ENCODE data around the gene TBCB. TPM values are rescaled to one million over a fixed set of nuclear protein-coding genes. Genes with fewer than 3 reads are reported as not detected.
A peak's percentile ranks its signal among the peaks of the same experiment; 100 is the strongest.

TBCB gene
- total RNA-seq, 5 donors from 2014 or later (not counting 1 experiment from before 2014, with no cell fraction given) = 111 to 179 (median 150) TPM

GRCh38 chr19:36139473-36140303, 24.4 kb downstream of the TBCB start, which contains the start of gene CAPNS1:
CAPNS1 (plus strand) TSS chr19:36140066; CDS start chr19:36141012, 946 bp downstream.
- H3K27ac ChIP-seq (ENCODE audit: low read length) = peak within 1 kb of the TSS; percentile 57
- peaks cover 3 to 21% of the 10 kb centered on the region in 2 donors for H3K36me3 ChIP-seq (ENCODE audit: control insufficient read depth in 2 of 2, extremely low read depth in 1 of 2, insufficient read depth in 1 of 2, low read length in 1 of 2)
- Mint-ChIP-seq H3K4me1 (peaks cover 13 to 24% (median 19%) of the 10 kb centered on the region in 3 donors), H3K27ac (peak within 1 kb of the TSS; percentile 93 to 96), H3K9me3 (no peaks in the 10 kb centered on the region), H3K36me3 (peaks cover 18% of the 10 kb centered on the region), H3K4me3 (peak within 1 kb of the TSS; percentile 94 to 96 (median 95)), H3K27me3 (no peaks in the 10 kb centered on the region)
- DNase-seq = peak; percentile 68 to 93 (median 83)
- POLR2A ChIA-PET = no interaction called here
- no peaks in the 10 kb centered on the region for H3K9me3 ChIP-seq
- ATAC-seq (replicated peaks in 1 of 4) = peak; percentile 72 to 77 (median 74)
- 0% methylated on average over 71 of the region's 75 CpGs for WGBS (ENCODE audit: insufficient coverage)
- peaks cover 0 to 3% of the 10 kb centered on the region in 2 experiments for H3K27me3 ChIP-seq (replicated peaks in 1 of 2; ENCODE audit: control insufficient read depth in 2 of 2, extremely low read depth in 1 of 2, insufficient read depth in 2 of 2, low read length in 1 of 2)
- CTCF ChIA-PET = interaction anchor here in 1 of 2 donors (1.5 kb wide), 1 partner anchor 11 kb away, joined by 10 read pairs; no protein-coding TSS in a partner anchor
- peak within 1 kb of the TSS; percentile 55 to 68 for H3K4me3 ChIP-seq (ENCODE audit: control insufficient read depth in 1 of 2, extremely low read depth in 1 of 2, low read length in 1 of 2)
- H3K4me1 ChIP-seq (ENCODE audit: control insufficient read depth in 1 of 2, extremely low read depth in 1 of 2, insufficient read depth in 2 of 2, low read length in 2 of 2) = peaks cover 0 to 22% of the 10 kb centered on the region in 2 experiments

- Histone ChIP-seq H3K36me3 (ENCODE audit: control insufficient read depth in 2 of 2, extremely low read depth in 1 of 2, insufficient read depth in 1 of 2, low read length in 1 of 2) (peaks cover 3 to 28% of the 10 kb centered on the region in 2 donors), H3K4me3 (ENCODE audit: control insufficient read depth in 1 of 2, extremely low read depth in 1 of 2, low read length in 1 of 2) (peak overlapping the region; percentile 55 to 68), H3K27ac (ENCODE audit: low read length) (peak overlapping the region; percentile 57), H3K27me3 (replicated peaks in 1 of 2; ENCODE audit: control insufficient read depth in 2 of 2, extremely low read depth in 1 of 2, insufficient read depth in 2 of 2, low read length in 1 of 2) (no peaks in the 10 kb centered on the region), H3K4me1 (ENCODE audit: control insufficient read depth in 1 of 2, extremely low read depth in 1 of 2, insufficient read depth in 2 of 2, low read length in 2 of 2) (peaks cover 0 to 22% of the 10 kb centered on the region in 2 experiments), H3K9me3 (no peaks in the 10 kb centered on the region)
- H3K4me3 Mint-ChIP-seq = peak overlapping the region; percentile 94 to 96 (median 95)
- POLR2A ChIA-PET = no interaction called here
- CTCF ChIA-PET = interaction anchor here (0.6 to 1.5 kb wide), 2 partner anchors 12 to 239 kb away, joined by 3 to 10 read pairs; no protein-coding TSS in a partner anchor
- H3K27me3 Mint-ChIP-seq = no peaks in the 10 kb centered on the region
- peak overlapping the region; percentile 93 to 96 for H3K27ac Mint-ChIP-seq
- H3K36me3 Mint-ChIP-seq = peaks cover 21% of the 10 kb centered on the region
- H3K9me3 Mint-ChIP-seq = no peaks in the 10 kb centered on the region
- ATAC-seq (replicated peaks in 1 of 4) = peak; percentile 20 to 35 (median 24)
- peaks cover 13 to 24% (median 19%) of the 10 kb centered on the region in 3 donors for H3K4me1 Mint-ChIP-seq
- peak in 19 of 35 experiments; percentile 6 to 52 (median 27) for DNase-seq
- WGBS (ENCODE audit: insufficient coverage) = 0% methylated on average over 18 of the region's 31 CpGs
These were observed 25.2 kb downstream of the TBCB start for GRCh38 chr19:36140304-36141038.

- H3K4me3 ChIP-seq (ENCODE audit: control insufficient read depth in 1 of 2, extremely low read depth in 1 of 2, low read length in 1 of 2) = peak overlapping the region; percentile 55 to 68
- no peaks in the 10 kb centered on the region for H3K9me3 Mint-ChIP-seq
- ATAC-seq (replicated peaks in 1 of 4) = peak; percentile 78 to 84 (median 79)
These were observed 26.0 kb downstream of the TBCB start for GRCh38 chr19:36141039-36141927.

GRCh38 chr19:36142046-36142445, 26.8 kb downstream of the TBCB start:
- H3K9me3 ChIP-seq = no peaks in the 10 kb centered on the region
- 98% methylated on average over 8 of the region's 14 CpGs for WGBS (ENCODE audit: insufficient coverage)
- no peaks in the 10 kb centered on the region for H3K9me3 Mint-ChIP-seq
- H3K27me3 ChIP-seq (replicated peaks in 1 of 2; ENCODE audit: control insufficient read depth in 2 of 2, extremely low read depth in 1 of 2, insufficient read depth in 2 of 2, low read length in 1 of 2) = no peaks in the 10 kb centered on the region
- H3K36me3 ChIP-seq (ENCODE audit: control insufficient read depth in 2 of 2, extremely low read depth in 1 of 2, insufficient read depth in 1 of 2, low read length in 1 of 2) = peaks cover 10 to 44% of the 10 kb centered on the region in 2 donors
- H3K36me3 Mint-ChIP-seq = peaks cover 34% of the 10 kb centered on the region
- DNase-seq (no peak), ATAC-seq (replicated peaks in 1 of 4) (no peak)
- H3K27ac Mint-ChIP-seq = peak overlapping the region in 1 of 2 donors; percentile 87
- H3K27ac ChIP-seq (ENCODE audit: low read length) = peak overlapping the region; percentile 49
- CTCF ChIA-PET = no interaction called here
- no peak overlapping the region for H3K4me3 ChIP-seq (ENCODE audit: control insufficient read depth in 1 of 2, extremely low read depth in 1 of 2, low read length in 1 of 2)
- H3K27me3 Mint-ChIP-seq = no peaks in the 10 kb centered on the region
- H3K4me3 Mint-ChIP-seq = peak overlapping the region in 2 of 3 donors; percentile 95 to 96
- H3K4me1 Mint-ChIP-seq = peaks cover 13 to 19% (median 17%) of the 10 kb centered on the region in 3 donors
- POLR2A ChIA-PET = no interaction called here
- H3K4me1 ChIP-seq (ENCODE audit: control insufficient read depth in 1 of 2, extremely low read depth in 1 of 2, insufficient read depth in 2 of 2, low read length in 2 of 2) = peaks cover 0 to 22% of the 10 kb centered on the region in 2 experiments

More at GRCh38 chr19:36141039-36141927, 26.0 kb downstream of the TBCB start:
- CTCF ChIA-PET = interaction anchor here in 1 of 2 donors (0.6 kb wide), 1 partner anchor 238 kb away, joined by 3 read pairs; no protein-coding TSS in a partner anchor
- 25% methylated on average over 31 of the region's 42 CpGs for WGBS (ENCODE audit: insufficient coverage)
- no peaks in the 10 kb centered on the region for H3K9me3 ChIP-seq
- Mint-ChIP-seq H3K4me1 (peaks cover 13 to 24% (median 19%) of the 10 kb centered on the region in 3 donors), H3K4me3 (peak overlapping the region; percentile 94 to 96 (median 95)), H3K27ac (peak overlapping the region; percentile 87 to 93), H3K27me3 (no peaks in the 10 kb centered on the region), H3K36me3 (peaks cover 28% of the 10 kb centered on the region)
- POLR2A ChIA-PET = no interaction called here
- peak overlapping the region; percentile 49 for H3K27ac ChIP-seq (ENCODE audit: low read length)
- peaks cover 0 to 22% of the 10 kb centered on the region in 2 experiments for H3K4me1 ChIP-seq (ENCODE audit: control insufficient read depth in 1 of 2, extremely low read depth in 1 of 2, insufficient read depth in 2 of 2, low read length in 2 of 2)
- peak; percentile 71 to 95 (median 85) for DNase-seq
- H3K36me3 ChIP-seq (ENCODE audit: control insufficient read depth in 2 of 2, extremely low read depth in 1 of 2, insufficient read depth in 1 of 2, low read length in 1 of 2) = peaks cover 3 to 37% of the 10 kb centered on the region in 2 donors
- no peaks in the 10 kb centered on the region for H3K27me3 ChIP-seq (replicated peaks in 1 of 2; ENCODE audit: control insufficient read depth in 2 of 2, extremely low read depth in 1 of 2, insufficient read depth in 2 of 2, low read length in 1 of 2)

- CTCF ChIA-PET = no interaction called here
- Mint-ChIP-seq H3K4me1 (peaks cover 13 to 18% (median 17%) of the 10 kb centered on the region in 3 donors), H3K27ac (peak overlapping the region; percentile 23 to 52), H3K27me3 (no peaks in the 10 kb centered on the region), H3K9me3 (no peaks in the 10 kb centered on the region), H3K36me3 (peaks cover 36% of the 10 kb centered on the region), H3K4me3 (peak overlapping the region in 1 of 3 donors; percentile 22)
- no peaks in the 10 kb centered on the region for H3K27me3 ChIP-seq (replicated peaks in 1 of 2; ENCODE audit: control insufficient read depth in 2 of 2, extremely low read depth in 1 of 2, insufficient read depth in 2 of 2, low read length in 1 of 2)
- ATAC-seq (replicated peaks in 1 of 4) (no peak), DNase-seq (no peak)
- H3K9me3 ChIP-seq = no peaks in the 10 kb centered on the region
- no peak overlapping the region for H3K4me3 ChIP-seq (ENCODE audit: control insufficient read depth in 1 of 2, extremely low read depth in 1 of 2, low read length in 1 of 2)
- H3K36me3 ChIP-seq (ENCODE audit: control insufficient read depth in 2 of 2, extremely low read depth in 1 of 2, insufficient read depth in 1 of 2, low read length in 1 of 2) = peaks cover 11 to 48% of the 10 kb centered on the region in 2 donors
- H3K27ac ChIP-seq (ENCODE audit: low read length) = no peak overlapping the region
- H3K4me1 ChIP-seq (ENCODE audit: control insufficient read depth in 1 of 2, extremely low read depth in 1 of 2, insufficient read depth in 2 of 2, low read length in 2 of 2) = peaks cover 0 to 22% of the 10 kb centered on the region in 2 experiments
- 94% methylated on average over 9 of the region's 9 CpGs for WGBS (ENCODE audit: insufficient coverage)
- POLR2A ChIA-PET = no interaction called here
These were observed 27.2 kb downstream of the TBCB start for GRCh38 chr19:36142496-36142895.
